ENCODE results near the gene CNNM1.

DNA sequence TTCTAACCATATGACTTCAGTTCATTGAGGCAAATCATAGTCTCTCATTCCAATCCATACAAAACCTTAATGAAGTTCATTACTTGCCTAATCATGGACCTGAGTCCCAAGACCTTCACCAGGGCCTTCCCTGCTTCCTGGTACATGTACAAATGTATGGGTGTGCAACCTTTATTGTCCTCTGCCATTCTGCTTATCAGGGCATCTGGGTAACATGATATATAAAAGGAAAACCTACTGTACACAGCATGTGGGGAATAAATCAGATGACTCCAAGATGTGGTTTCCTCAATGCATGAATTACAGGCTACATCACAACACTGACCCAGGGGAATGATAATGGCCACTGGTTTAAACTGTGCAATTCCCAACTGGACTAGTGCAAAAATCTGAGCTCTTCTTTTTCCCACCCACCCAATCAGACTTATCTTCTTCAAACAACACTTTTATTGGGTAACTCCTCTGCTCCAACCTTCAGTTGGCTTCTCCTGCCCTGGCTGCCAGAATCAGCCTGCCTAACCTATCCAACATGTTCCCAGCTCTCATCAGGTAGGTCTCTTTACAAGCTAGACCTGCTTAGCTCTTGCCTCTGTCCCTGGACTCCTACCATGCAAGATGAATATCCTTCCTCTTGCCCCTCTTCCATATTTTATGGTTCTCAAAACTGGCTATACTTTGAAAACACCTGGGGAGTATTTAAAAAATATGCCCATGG lies 89.9 kb downstream of the CNNM1 start:
- TF ChIP-seq CTCF (conservative IDR thresholded peaks at IDR 0.05; ENCODE audit: low read length) (no peak), EZH2phosphoT487 (IDR thresholded peaks at IDR 0.05; ENCODE audit: borderline replicate concordance, low read depth, low read length) (no peak)
